Astrocyte of the cerebellum (primary cell): ENCODE data around the gene ZEB1.

Experiments used
- DNase-seq: peaks from one replicate; pipeline ENCODE4 v3.0.0-alpha.2; 2011; ENCODE audit warnings: low read depth
- H3K4me3 ChIP-seq: 2 replicates; pipeline ENCODE4 v1.5.1; 2011; ENCODE audit warnings: mild to moderate bottlenecking, low read depth, low read length, moderate library complexity
- in situ Hi-C: cut with HindIII; loops from 2 replicates; pipeline ENCODE4 v1.10.0; 2017; ENCODE audit warnings: low sequenced_read_pairs
- TF ChIP-seq, protein P1 (sequence below): IDR thresholded peaks from 2 replicates; pipeline ENCODE4 v1.5.1; 2012; ENCODE audit warnings: low read length, low read depth, moderate library complexity, mild to moderate bottlenecking; ENCODE audit errors: missing control alignments

ZEB1 gene

GRCh38 chr10:31299119-31299518 is 19.9 kb upstream of the ZEB1 start:
- no peak for DNase-seq
- no peak overlapping the region for H3K4me3 ChIP-seq
- TF ChIP-seq, protein P1, sequence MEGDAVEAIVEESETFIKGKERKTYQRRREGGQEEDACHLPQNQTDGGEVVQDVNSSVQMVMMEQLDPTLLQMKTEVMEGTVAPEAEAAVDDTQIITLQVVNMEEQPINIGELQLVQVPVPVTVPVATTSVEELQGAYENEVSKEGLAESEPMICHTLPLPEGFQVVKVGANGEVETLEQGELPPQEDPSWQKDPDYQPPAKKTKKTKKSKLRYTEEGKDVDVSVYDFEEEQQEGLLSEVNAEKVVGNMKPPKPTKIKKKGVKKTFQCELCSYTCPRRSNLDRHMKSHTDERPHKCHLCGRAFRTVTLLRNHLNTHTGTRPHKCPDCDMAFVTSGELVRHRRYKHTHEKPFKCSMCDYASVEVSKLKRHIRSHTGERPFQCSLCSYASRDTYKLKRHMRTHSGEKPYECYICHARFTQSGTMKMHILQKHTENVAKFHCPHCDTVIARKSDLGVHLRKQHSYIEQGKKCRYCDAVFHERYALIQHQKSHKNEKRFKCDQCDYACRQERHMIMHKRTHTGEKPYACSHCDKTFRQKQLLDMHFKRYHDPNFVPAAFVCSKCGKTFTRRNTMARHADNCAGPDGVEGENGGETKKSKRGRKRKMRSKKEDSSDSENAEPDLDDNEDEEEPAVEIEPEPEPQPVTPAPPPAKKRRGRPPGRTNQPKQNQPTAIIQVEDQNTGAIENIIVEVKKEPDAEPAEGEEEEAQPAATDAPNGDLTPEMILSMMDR, result no peak
- in situ Hi-C loops, result no loop called here

GRCh38 chr10:31303212-31303611 is 15.8 kb upstream of the ZEB1 start:
- H3K4me3 ChIP-seq, result no peak overlapping the region
- no peak for DNase-seq
- in situ Hi-C loops, result no loop called here
- TF ChIP-seq, protein P1, result no peak

DNA sequence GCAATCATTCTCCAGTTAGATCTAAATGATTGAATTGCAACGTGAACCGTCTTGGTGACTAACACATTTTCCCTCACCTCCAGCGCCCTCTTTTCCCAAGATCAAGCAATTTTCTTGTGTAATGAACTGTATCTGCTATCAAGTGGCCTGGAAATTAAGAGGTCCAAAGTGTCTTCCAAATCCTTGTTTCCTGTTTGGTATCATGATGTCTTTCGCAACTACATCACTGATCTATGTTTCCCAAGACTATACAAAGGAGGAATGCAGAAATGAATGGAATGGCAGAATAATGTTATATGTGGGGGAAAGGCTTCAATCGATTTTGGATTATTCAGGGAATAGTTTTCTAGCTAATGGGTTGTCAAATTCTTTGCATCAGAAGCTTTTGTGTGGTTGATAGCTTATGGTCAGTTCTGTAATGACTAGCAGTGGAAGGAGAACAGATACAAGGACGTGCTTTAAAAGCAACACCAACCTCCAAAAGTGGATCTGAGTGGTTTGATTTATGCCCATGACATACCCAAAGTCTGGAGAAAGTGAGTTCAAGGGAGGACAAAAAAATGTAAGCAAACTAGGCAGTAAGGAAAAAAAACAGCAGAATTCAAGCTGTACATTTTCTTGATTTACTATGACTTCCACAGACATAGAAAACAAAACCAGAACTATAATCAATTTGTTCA is 14.6 kb upstream of the ZEB1 start:
- H3K4me3 ChIP-seq, result no peak overlapping the region
- in situ Hi-C loops, result no loop called here
- TF ChIP-seq, protein P1, result no peak
- no peak for DNase-seq

DNA sequence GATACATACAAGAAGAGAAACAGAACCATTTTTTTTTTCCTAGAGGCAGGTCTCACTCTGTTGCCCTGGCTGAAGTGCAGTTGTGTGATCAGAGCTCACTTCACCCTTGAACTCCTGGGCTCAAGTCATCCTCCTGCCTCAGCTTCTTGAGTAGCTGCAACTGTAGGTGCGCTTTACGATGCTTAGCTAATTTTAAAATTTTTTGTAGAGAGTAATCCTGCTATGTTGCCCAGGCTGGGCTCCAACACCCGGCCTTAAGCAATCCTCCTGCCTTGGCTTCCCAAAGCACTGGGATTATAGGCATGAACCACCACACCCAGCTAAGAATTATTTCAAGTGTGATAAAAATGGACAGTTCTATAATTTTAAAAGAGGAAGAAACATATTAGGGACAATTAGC is 5.6 kb upstream of the ZEB1 start:
- TF ChIP-seq, protein P1, result no peak
- no peak overlapping the region for H3K4me3 ChIP-seq
- DNase-seq, result no peak
- in situ Hi-C loops, result no loop called here

GRCh38 chr10:31314256-31315150 is 4.5 kb upstream of the ZEB1 start:
- no peak for DNase-seq
- in situ Hi-C loops, result no loop called here
- no peak overlapping the region for H3K4me3 ChIP-seq
- TF ChIP-seq, protein P1, result no peak

GRCh38 chr10:31315453-31315852 is 3.6 kb upstream of the ZEB1 start:
- DNase-seq, result no peak
- no peak overlapping the region for H3K4me3 ChIP-seq
- TF ChIP-seq, protein P1, result no peak
- in situ Hi-C loops, result no loop called here
